Measurements from ENCODE around the gene NXPH3. TPM values are rescaled to one million over a fixed set of nuclear protein-coding genes. Genes with fewer than 3 reads are reported as not detected.

Gene NXPH3
- total RNA-seq (2013; cell fraction: nucleolus; rRNA removed), result 1.8 and 3.5 TPM in 2 replicates
- total RNA-seq (2014; rRNA removed) (under 0.01 and 0.34 TPM in 2 replicates), total RNA-seq (2014; rRNA removed; fragmentation: Illumina TruSeq; extraction: Trizol) (0.05 and 0.13 TPM in 2 replicates), total RNA-seq (2021) (0.11 and 0.13 TPM in 2 replicates), polyA plus RNA-seq (2011; rRNA removed) (0.17 and 0.35 TPM in 2 replicates), polyA plus RNA-seq (2014; fragmentation: Illumina TruSeq; extraction: Trizol) (0.10 and 0.12 TPM in 2 replicates), polyA plus RNA-seq (2014; fragmentation: Nextera tagmentation; extraction: Ambion mirVana) (not detected), polyA plus RNA-seq (2014; rRNA removed) (0.09 and 0.19 TPM in 2 replicates), polyA plus RNA-seq (2016; fragmentation: Nextera tagmentation; extraction: Ambion mirVana) (under 1 TPM; 0.08 to 0.12 TPM), polyA minus RNA-seq (2011; rRNA and poly(A)+ RNA removed) (0.29 and 0.31 TPM in 2 replicates), Bru-seq, nascent RNA (percentile 35 among the genes with signal in this experiment), BruChase-seq, experiment 1, labeled RNA remaining after a 6-hour chase (percentile 36 among the genes with signal in this experiment), BruChase-seq, experiment 2, labeled RNA remaining after a 2-hour chase (percentile 34 among the genes with signal in this experiment)
- polyA plus RNA-seq (2011; ENCODE audit: low read depth), result 0.33 TPM
- polyA plus RNA-seq (2011; cell fraction: cytosol; rRNA removed), result 0.27 and 0.37 TPM in 2 replicates
- polyA plus RNA-seq (2011; cell fraction: nucleus; rRNA removed), result 0.28 and 0.42 TPM in 2 replicates
- polyA plus RNA-seq (2012), result 0.34 and 0.45 TPM in 2 replicates
- not detected in 2 replicates for polyA minus RNA-seq (2011; cell fraction: cytosol; rRNA and poly(A)+ RNA removed)
- 0.12 and 0.67 TPM in 2 replicates for polyA minus RNA-seq (2011; cell fraction: nucleus; rRNA and poly(A)+ RNA removed)
- long read RNA-seq, experiment 1, result 0 reads
- long read RNA-seq, experiment 2, result 0 reads

- FAIRE-seq (no peak), ATAC-seq (peak; percentile 72), DNase-seq (ENCODE audit: low read depth, low spot score) (no peak)
- intact Hi-C loops (cut with micrococcal nuclease; ENCODE audit: unreplicated experiment) (no loop called here), in situ Hi-C loops (cut with MboI) (no loop called here)
- peaks cover 2 to 8% of the 10 kb centered on the region in 2 experiments; a peak in 3 of 4 replicates for H3K27me3 ChIP-seq (replicated peaks in 1 of 2; ENCODE audit: control insufficient read depth in 2 of 2, insufficient read depth in 2 of 2, low read length in 1 of 2)
- H3K4me2 ChIP-seq (ENCODE audit: control insufficient read depth, insufficient read depth), result peak within 1 kb of the TSS; percentile 86
- no peak within 1 kb of the TSS for H3K9ac ChIP-seq (ENCODE audit: control insufficient read depth, insufficient read depth, low read length)
- peak within 1 kb of the TSS; percentile 72 for H3K4me3 ChIP-seq
- ChIA-PET POLR2A (interaction anchor here (0.6 to 1.6 kb wide), 2 partner anchors 120 to 1750 kb away, joined by 6 to 7 read pairs; no protein-coding TSS in a partner anchor), CTCF (interaction anchor here (0.8 to 17.8 kb wide), 10 partner anchors 18 to 202 kb away, joined by 3 to 483 read pairs (median 4); no protein-coding TSS in a partner anchor), RAD21 (ENCODE audit: unreplicated experiment) (interaction anchor here (0.9 to 1.9 kb wide), 2 partner anchors 40 to 120 kb away, joined by 3 to 12 read pairs; no protein-coding TSS in a partner anchor), SMC1A (ENCODE audit: uncharacterized antibody, unreplicated experiment) (interaction anchor here (0.7 to 1.8 kb wide), 4 partner anchors 84 to 128 kb away, joined by 3 to 4 read pairs (median 3); no protein-coding TSS in a partner anchor)
- 10% methylated on average over 28 of the region's 55 CpGs for WGBS (ENCODE audit: insufficient coverage, insufficient replicate concordance, low lambda C conversion rate, missing lambda C conversion rate)
- H3K79me2 ChIP-seq (ENCODE audit: control insufficient read depth, insufficient read depth, low read length), result no peaks in the 10 kb centered on the region
- no peak within 1 kb of the TSS for H3K27ac ChIP-seq (ENCODE audit: control insufficient read depth, insufficient read depth)
- H3K4me1 ChIP-seq (ENCODE audit: control insufficient read depth, insufficient read depth, low read length), result peaks cover 7% of the 10 kb centered on the region; the same call in 1 of the 2 replicates
- H2AFZ ChIP-seq (ENCODE audit: control insufficient read depth, low read depth, low read length), result peak within 1 kb of the TSS; percentile 24; the same call in 1 of the 2 replicates
- no TSS peak for BruUV-seq (replicated peaks)
- H3K9me3 ChIP-seq (replicated peaks; ENCODE audit: control insufficient read depth, insufficient read depth, low read length), result no peaks in the 10 kb centered on the region
- no peaks in the 10 kb centered on the region for H3K36me3 ChIP-seq (ENCODE audit: control insufficient read depth in 2 of 2, insufficient read depth in 2 of 2, low read length in 1 of 2)
- H4K20me1 ChIP-seq (ENCODE audit: control insufficient read depth, insufficient read depth), result no peaks in the 10 kb centered on the region
- TF ChIP-seq SMC3 (IDR thresholded peaks at IDR 0.05; ENCODE audit: borderline replicate concordance, low read length) (peak; percentile 31; the same call in 1 of the 2 replicates), E2F4 (IDR thresholded peaks at IDR 0.05; ENCODE audit: low read depth, low read length) (no peak), NRF1 (conservative IDR thresholded peaks at IDR 0.05; ENCODE audit: low read depth, low read length) (no peak), HDAC2 (IDR thresholded peaks at IDR 0.05) (no peak), MEF2A (IDR thresholded peaks at IDR 0.05; ENCODE audit: insufficient read depth, low read depth, low read length) (no peak), NFYB (IDR thresholded peaks at IDR 0.05; ENCODE audit: insufficient read depth, low read depth, low read length) (no peak), POLR2A (IDR thresholded peaks at IDR 0.05; ENCODE audit: low read depth, low read length) (no peak), KAT2A (conservative IDR thresholded peaks at IDR 0.05; ENCODE audit: control insufficient read depth, low read depth, low read length) (no peak), ZSCAN29 (IDR thresholded peaks at IDR 0.05) (no peak), NFIC (IDR thresholded peaks at IDR 0.05; ENCODE audit: low read depth, low read length) (no peak), BHLHE40 (IDR thresholded peaks at IDR 0.05; ENCODE audit: borderline replicate concordance in 1 of 2, low read depth in 2 of 2, low read length in 1 of 2) (peak in 1 of 2 experiments; percentile 48; a peak in 2 of 4 replicates), SMAD5 (IDR thresholded peaks at IDR 0.05; ENCODE audit: low read depth) (no peak), KLF5 (IDR thresholded peaks at IDR 0.05; ENCODE audit: partially characterized antibody) (no peak), LARP7 (IDR thresholded peaks at IDR 0.05) (peak; percentile 71; the same call in 1 of the 2 replicates), NKRF (conservative IDR thresholded peaks at IDR 0.05) (0 out of 2 replicates have a peak, but pooled peaks have one; percentile 38), RCOR1 (conservative IDR thresholded peaks at IDR 0.05; ENCODE audit: low read depth, low read length) (no peak), NFXL1 (IDR thresholded peaks at IDR 0.05; ENCODE audit: borderline replicate concordance) (0 out of 2 replicates have a peak, but pooled peaks have one; percentile 53), SIN3A (IDR thresholded peaks at IDR 0.05; ENCODE audit: low read depth, low read length) (0 out of 2 replicates have a peak, but pooled peaks have one; percentile 20)
These were observed at the start of gene NXPH3 for GRCh38 chr17:49575679-49576087. Gene NXPH3, plus strand, starts transcription at chr17:49575871. Its CDS starts 349 bp downstream, at chr17:49576220.

Data from GM12878 (cell line).